HG03521 (cell line): ENCODE data around the gene SGCG.
"Not testable (repeated sequence)": the region's sequence is repeated elsewhere in the genome, so short reads cannot be mapped to it uniquely, and the experiment has no call there.

Source experiments
- ATAC-seq: cut with Tn5 transposase; IDR thresholded peaks from one replicate; pipeline ENCODE4 v1.9.1; 2021; ENCODE audit warnings: mild to moderate bottlenecking, moderate library complexity; ENCODE audit not compliant: unreplicated experiment

The SGCG gene

DNA sequence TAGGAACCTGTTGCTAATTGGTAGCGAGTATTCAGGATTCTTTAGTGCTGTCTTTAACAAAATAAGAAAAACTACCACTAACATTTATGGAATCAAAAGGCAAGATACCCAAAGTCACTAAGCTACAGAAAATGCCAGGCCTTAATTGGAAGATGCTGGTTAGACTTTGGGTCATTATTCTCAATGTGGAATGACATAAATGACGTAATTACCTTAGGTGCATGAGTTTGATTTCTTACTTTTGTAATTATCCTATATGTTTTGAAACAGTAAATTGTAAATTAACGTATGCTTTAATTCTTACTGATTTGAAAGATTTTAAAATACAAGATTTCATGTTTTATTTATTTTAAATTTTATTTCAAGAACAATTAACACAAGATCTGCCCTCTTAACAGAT lies 25.0 kb downstream of the SGCG start:
- no peak for ATAC-seq

DNA sequence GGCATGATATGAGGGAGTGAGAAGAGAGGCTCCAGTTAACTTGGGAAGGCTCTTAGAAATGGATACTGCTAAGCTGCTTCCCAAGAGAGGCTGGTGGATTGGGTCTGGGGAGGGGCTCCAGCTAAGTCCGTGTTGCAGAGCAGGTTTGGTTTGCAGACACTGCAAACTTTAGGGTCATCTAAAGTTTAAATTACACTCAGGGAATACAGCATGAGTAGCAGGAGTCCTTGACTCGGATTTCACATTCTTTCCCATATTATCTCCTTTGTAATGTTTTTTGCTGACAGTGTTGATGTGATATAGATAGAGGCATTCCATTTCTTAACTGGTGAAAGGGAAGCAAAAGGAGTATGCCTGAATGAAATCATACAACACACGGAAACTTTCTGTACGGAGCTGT lies 31.9 kb downstream of the SGCG start:
- ATAC-seq, result no peak

DNA sequence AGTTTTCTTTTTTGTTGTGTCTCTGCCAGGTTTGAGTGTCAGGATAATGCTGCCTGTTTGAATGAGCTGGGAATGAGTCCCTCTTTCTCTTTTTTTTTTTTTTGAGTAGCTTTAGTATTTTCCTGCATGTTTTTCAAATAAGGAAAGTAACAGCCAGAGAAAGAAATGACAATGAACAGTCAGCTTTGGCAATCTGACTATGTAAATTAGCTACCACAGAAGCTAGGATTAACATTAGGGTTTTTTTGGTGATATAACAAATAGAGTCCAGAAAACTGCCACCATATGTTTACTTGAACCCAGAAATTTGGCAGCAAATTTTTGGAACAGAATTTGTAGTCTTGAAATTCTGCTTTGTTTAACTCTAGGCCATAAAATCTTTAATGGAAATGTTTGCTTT lies 50.5 kb downstream of the SGCG start:
- ATAC-seq, result no peak

DNA sequence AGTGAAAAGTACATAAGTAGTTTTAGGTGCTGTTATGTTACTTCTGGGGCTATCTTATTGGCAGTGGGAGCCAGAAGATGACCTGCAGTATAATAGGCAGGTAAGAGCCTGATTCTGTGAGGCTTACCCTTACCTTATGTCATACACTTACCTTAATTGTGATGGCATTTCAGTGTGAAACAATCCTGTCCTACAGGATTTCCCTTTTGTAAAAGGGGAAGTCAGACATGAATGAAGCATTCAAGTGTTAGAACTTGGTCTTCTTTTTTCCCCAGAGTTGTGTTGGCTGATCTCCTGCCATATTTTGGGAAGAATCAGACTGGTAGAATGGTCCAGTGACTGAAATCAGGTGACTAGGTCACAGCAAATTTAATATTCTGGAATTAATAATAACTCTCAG lies 55.2 kb downstream of the SGCG start:
- no peak for ATAC-seq

DNA sequence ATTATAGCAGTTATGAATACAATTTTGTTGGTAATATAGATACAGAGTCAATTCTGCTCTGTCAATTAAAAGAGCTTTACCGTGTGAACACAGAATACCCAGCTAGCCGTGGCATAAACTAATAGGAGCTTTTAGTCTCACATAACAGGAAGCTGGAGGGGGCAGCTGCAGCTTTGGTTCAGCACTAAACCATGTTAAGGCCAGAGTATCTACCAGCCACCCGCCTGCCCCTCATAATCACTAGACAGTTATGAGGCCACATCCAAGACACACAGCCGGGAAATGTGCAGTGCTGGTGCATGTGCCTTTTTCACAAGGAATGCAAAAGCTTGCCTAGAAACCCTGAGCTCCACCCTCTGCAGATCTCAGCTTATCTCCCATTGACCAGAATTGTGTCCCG lies 62.3 kb downstream of the SGCG start:
- no peak for ATAC-seq

DNA sequence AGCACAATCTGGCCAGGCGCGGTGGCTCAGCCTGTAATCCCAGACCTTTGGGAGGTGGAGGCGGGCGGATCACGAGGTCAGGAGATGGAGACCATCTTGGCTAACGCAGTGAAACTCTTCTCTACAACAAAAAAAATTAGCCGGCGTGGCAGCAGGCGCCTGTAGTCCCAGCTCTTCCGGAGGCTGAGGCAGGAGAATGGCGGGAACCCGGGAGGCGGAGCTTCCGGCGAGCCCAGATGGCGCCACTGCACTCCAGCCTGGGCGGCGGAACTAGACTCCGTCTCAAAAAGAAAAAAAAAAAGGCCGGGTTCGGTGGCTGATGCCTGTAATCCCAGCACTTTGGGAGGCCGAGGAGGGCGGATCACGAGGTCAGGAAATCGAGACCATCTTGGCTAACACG lies 67.6 kb downstream of the SGCG start:
- not testable (repeated sequence) for ATAC-seq

DNA sequence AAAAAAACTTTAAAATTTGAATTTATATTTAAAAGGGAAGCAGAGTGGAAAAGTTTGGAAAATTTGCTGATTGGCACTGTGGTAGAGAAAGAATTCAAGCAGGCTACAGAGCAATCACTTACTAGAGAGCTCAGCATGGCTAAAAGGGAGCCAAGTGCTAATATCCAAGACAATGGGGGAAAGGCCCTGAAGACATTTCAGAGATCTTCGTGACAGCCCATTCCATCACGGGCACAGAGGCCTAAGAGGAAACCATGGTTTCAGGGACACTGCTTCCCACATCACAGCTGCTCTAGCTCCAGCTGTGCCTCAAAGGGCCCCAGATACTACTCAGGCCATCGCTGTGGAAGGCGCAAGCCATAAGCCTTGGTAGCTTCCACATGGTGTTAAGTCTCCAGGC lies 73.7 kb downstream of the SGCG start:
- no peak for ATAC-seq

DNA sequence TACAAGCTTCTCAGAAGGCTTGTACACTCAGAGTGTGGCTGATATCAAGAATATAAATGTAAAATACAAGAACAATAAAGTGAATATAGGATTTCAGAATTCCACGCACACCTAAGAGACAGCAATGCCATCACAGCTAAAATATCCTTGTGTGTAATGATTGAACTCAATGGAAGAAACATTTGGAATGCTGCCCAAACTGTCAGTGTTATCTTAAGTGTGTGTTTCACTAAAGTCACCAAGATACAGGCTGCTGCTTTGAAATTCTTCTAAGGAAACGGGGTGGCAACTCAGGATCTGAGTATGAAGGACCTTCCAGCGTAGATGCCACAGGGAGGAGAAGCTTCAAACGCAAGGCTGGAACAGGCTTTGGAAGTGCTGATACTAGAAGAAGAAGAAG lies 86.8 kb downstream of the SGCG start:
- no peak for ATAC-seq

DNA sequence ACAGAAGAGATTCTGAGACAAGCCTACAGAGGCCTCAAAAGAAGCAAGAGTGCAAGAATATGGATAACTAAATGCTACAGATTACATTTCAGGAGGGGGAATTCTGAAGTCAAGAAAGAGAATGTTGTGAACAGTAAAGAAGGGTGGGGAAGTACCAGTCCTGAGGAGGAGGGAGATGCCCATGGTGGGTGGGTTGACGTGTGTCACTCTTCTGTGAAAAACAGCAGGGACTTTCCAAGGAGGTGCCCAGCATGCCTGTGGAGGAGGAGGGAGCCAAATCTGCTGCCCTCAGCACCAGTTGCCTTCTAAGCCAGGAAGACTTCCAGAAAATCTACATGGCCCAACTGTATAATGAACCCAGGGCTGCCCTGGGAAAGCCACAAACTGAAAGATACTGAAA lies 87.7 kb downstream of the SGCG start:
- ATAC-seq, result no peak

DNA sequence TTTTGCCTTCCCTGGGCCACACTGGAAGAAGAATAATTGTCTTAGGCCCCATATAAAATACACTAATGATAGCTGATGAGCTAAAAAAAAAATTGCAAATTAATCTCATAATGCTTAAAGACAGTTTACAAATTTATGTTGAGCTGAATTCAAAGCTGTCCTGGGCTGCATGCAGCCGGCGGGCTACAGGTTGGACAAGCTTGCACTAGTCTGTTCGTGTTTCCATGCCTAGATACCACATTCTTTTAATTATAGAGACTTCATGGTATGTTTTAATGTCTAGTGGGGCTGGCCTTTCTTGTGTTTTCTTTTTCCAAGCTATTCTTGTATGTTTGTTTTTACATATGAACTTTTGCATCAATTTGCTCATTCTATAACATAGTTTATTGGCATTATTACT lies 90.6 kb downstream of the SGCG start:
- no peak for ATAC-seq

DNA sequence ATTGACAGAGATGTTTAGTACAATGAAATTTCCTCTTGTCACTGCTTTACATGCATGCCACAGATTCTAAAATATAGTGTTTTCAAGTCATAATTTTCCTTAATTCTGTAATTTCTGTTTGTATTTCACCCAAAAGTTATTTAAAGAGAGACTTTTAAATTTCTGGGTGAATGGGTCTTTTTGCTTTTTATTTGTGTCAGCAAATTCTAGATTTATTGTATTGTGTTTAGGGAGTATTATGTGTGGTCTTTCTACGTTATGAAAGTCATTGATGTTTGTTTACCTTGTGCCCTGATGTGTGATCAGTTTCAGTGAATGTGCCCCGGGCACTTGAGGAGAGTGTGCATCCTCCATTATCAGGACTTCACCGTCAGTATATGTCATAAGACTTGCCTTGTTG lies 92.7 kb downstream of the SGCG start:
- no peak for ATAC-seq

DNA sequence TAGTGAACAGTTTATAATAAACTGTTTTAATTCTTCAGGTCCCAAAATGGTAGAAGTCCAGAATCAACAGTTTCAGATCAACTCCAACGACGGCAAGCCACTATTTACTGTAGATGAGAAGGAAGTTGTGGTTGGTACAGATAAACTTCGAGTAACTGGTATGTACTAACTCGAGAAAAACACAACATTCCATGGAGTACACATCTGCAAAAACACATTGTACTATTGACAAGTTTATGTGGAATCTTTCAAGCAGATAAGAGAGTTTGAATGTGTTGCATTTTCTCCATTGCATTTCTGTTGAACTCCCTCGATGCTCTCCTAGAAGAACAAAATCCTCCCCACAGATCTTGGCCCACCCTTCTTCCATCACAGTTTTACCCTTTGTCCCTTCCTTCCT lies 98.5 kb downstream of the SGCG start:
- no peak for ATAC-seq

DNA sequence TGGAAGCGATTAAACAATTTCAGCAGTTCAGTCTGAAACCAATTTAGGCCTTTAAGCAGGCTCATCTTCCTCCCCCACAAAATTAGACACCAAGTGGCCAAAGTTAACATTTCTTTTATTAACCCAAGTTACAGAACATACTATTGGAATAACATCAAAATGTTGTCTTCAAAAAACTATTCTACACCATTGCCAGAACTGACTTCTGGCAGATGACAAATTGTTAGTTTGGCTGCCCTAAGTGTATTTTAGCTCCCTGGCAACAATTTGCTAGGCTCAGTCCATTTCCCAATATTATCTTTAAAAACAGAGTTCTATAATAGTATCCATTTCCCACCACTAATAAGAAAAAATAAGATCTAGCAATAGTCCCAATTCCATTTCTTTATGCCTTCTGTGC lies 107.8 kb downstream of the SGCG start:
- no peak for ATAC-seq

DNA sequence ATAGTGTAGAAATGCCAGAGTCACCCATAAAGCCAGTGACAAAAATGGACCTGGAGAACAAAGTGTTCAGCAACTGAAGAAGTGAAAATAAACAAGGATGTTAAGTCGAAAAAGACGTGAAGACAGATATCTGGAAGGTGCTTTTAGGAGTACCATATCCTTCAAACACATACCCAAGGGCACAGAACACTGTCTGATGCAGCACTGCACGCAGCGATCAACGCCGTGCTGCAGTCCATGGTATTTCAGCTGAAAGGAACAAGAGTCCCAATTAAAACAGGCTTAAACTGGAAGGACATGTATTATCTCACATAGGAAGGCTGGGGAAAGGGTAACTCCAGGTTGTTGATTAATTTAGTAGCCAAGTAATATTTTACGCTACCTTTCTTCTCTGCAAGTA lies 108.2 kb downstream of the SGCG start:
- ATAC-seq, result no peak

DNA sequence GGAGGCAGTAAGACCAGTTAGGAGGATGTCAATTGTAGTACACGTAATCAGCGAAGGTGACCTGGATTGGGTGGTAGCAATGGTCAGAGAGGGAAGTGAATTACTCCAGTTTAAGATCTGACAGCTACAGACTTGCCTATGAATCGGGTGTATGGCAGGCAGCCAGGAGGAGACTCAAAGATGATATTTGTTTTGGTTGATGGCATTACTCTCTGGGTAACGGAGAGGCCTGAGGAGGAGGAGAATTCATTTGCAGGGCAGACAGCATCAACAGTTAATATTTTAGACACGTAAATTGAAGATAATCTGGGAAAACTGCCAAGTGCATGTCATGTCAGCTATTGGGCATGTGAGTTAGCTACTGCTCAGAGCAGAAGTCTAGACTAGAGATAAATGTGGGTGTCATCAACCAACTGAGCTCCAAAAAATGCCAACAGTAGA lies 109.2 kb downstream of the SGCG start:
- ATAC-seq, result no peak

DNA sequence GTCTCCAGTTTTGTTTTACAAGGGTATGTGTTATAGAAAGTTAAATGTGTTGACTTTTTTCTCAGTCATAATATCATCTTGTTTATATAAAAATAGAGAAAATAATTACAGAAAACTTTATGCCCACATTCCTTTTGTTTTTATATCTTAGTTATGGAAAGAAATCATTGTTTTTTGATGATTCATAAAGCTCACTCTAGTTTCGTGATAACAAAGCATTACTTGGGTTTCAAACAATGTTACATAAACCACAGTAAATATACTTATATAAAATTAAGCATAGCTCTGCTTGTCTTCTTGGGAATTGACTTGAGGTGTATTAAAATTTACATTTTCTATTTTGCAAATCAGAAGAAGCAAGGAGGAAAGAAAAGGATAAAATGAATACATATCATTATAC lies 111.8 kb downstream of the SGCG start:
- no peak for ATAC-seq

DNA sequence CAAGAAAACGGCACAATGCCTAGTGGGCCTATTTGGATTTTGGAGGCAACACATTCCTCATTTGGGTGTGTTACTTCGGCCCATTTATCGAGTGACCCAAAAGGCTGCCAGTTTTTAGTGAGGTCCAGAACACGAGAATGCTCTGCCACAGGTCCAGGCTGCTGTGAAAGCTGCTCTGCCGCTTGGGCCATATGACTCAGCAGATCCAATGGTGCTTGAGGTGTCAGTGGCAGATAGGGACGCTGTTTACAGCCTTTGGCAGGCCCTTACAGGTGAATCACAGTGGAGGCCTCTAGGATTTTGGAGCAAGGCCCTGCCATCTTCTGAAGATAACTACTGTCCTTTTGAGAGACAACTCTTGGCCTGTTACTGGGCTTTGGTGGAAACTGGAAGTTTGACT lies 134.1 kb downstream of the SGCG start:
- not testable (repeated sequence) for ATAC-seq

DNA sequence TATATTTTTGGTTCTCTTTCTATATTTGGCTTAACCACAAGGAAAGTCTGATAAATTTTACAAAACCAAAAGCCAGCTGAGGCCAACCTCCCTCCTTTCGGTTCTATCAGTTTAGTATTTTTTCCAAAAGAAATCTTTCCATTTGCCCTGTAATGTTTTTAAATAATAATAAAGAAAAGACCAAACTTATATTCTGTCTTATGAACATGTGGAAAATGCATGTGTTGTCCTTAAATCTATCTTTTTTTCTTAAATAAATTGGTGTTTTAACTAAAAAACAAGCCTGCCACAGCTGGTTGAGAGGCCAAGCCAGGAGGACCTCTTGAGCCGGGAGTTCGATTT lies 139.1 kb downstream of the SGCG start:
- no peak for ATAC-seq

DNA sequence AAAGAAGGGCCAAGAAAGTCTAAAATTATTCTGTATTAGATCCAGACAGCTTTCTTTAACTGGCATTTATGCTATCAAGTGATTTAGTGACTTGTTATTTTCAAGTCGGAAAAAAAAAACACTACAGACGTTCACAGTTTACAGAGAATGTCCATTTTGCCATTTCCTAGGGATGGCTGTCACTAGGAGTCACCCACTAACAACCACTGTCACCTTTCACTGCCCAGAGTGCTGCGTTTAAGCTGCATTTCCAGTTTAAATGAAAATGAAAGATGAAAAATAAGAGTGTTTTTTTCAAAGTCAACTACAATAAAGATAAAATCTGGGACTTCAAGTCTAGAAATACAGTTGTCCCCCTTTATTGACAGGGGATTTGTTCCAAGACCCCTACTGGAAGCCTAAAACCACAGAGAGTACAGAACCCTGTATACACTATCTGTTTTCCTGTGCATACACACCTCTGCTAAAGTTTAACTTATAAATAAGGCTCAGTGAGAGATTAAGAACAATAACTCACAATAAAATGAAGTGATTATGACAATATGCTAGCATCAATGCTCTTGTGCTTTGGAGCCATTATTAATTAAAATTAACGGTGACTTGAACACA lies 140.3 kb downstream of the SGCG start:
- peak; percentile 22 for ATAC-seq

DNA sequence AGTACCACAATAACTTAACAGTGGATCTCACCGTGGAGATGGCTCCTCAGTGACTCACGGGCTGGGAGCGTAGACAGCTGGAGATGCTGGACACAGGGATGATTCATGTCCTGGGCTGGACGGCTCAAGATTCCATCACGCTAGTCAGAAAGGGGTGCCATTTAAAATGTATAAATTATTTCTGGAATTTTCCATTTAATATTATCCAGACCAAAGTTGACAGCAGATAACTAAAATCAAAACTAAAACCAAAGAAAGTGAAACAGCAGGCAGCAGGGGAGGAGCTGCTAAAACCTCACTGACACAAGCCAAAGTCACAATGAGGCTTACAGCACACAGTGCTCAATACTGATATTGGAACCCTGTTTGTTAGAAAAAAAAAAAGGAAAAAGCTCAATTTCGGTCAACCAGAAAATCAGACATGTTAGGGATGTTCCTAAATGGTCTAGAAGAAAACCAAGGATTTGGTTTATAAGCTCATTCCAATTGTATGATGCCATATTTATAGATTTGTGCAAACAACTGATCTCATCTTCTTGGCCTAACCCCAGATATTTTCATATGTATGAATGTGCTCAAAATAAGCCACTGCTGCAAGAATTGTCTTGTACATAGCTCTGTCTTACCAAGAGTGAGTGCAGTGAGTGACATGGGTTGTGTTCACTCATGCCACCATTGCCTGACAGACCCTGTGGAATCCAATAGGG lies 140.9 kb downstream of the SGCG start:
- ATAC-seq, result peak; percentile 79

DNA sequence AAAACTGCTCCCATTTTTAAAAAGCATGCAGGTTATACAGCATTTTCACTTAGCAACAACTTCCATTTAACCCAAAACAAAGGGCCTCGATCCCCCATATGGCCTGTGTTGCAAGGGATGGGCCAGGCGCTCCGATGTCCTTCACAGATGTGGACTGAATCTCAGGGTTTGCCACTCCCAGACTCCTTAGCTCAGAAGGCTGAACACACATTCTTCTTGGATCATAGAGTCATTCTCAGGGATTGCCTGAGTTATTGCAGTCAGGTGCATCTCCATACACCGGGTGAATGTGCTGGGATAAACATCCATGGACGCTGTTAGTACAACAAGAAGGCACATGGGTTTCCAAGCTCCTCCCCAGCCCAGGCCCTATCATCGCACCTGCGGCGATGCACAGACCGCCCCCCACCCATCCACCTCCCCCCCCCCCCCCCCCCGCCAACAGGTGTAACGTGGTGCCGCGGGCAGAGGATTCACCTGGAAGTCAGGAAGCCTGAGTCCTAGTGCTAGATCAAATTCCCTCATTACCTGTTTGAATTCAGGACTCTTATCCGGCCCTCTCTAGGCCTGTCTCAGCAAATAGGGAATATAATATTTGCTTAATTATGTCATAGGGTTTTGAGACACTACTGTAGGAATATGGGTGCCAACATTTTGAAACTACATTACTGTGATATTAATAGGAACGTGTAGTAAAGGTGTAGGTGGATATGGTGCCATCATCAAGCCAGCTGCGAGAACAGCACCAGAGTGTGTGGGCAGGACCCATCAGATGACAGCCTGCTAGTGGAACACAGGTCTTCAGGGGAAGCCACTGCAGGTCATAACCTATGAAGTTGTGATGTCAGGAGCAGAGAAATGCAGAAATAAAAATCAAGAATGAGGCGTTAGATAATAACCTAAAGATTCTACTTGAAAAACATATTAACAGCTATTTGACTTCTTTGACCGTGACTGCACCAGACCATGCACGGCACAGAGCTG lies 141.9 kb downstream of the SGCG start:
- no peak for ATAC-seq
